Stimulated activated naive CD8-positive, alpha-beta T cell treated with anti-CD3 and anti-CD28 coated beads, Interleukin-15, Interleukin-2, amounts not matched to agents 100 ng/mL and 50 ng/mL, for 24 hours (primary cell): ENCODE data around the gene PIK3CD.
A peak's percentile ranks its signal among the peaks of the same experiment; 100 is the strongest.

Source experiments
- H3K27ac Mint-ChIP-seq: one replicate; pipeline ENCODE4 v1.8.0; 2021; ENCODE audit warnings: mild to moderate bottlenecking, mixed read lengths
- H3K27me3 Mint-ChIP-seq: one replicate; pipeline ENCODE4 v1.8.0; 2021; ENCODE audit warnings: mixed read lengths
- H3K36me3 Mint-ChIP-seq: one replicate; pipeline ENCODE4 v1.8.0; 2021; ENCODE audit warnings: low read depth, mixed read lengths
- H3K4me1 Mint-ChIP-seq: one replicate; pipeline ENCODE4 v1.8.0; 2021; ENCODE audit warnings: low read depth, mixed read lengths
- H3K4me3 Mint-ChIP-seq: one replicate; pipeline ENCODE4 v1.8.0; 2021; ENCODE audit warnings: mild to moderate bottlenecking, mixed read lengths
- H3K9me3 Mint-ChIP-seq: one replicate; pipeline ENCODE4 v1.8.0; 2021; ENCODE audit warnings: mixed read lengths

The PIK3CD gene

GRCh38 chr1:9721606-9722377, 70.3 kb downstream of the PIK3CD start:
- H3K36me3 Mint-ChIP-seq, result peaks cover 62% of the 10 kb centered on the region
- H3K9me3 Mint-ChIP-seq, result no peaks in the 10 kb centered on the region
- no peak overlapping the region for H3K27ac Mint-ChIP-seq
- H3K4me3 Mint-ChIP-seq, result no peak overlapping the region
- H3K27me3 Mint-ChIP-seq, result no peaks in the 10 kb centered on the region
- H3K4me1 Mint-ChIP-seq, result peaks cover 65% of the 10 kb centered on the region

DNA sequence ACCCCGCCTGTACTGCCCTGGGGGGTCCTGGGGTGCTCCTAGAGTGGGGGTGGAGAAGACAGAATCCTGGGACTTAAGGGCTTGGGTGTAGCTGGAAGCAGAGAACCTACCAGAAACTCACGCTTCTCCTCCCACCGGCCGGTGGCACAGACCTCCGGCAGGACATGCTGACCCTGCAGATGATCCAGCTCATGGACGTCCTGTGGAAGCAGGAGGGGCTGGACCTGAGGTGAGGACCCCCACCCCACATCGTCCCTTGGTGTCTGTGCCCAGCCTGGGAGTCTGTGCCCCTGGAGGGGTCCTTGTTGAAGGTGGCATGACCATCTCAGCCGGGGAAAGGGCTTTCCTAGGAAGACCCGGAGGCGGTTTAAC, 70.8 kb downstream of the PIK3CD start:
- peaks cover 64% of the 10 kb centered on the region for H3K4me1 Mint-ChIP-seq

GRCh38 chr1:9723068-9723805, 71.7 kb downstream of the PIK3CD start:
- H3K9me3 Mint-ChIP-seq, result no peaks in the 10 kb centered on the region
- H3K27me3 Mint-ChIP-seq, result no peaks in the 10 kb centered on the region
- peak overlapping the region; percentile 52 for H3K27ac Mint-ChIP-seq
- peaks cover 64% of the 10 kb centered on the region for H3K4me1 Mint-ChIP-seq
- no peak overlapping the region for H3K4me3 Mint-ChIP-seq
- H3K36me3 Mint-ChIP-seq, result peaks cover 66% of the 10 kb centered on the region

More for the DNA sequence above, 70.8 kb downstream of the PIK3CD start:
- Mint-ChIP-seq H3K4me3 (no peak overlapping the region), H3K36me3 (peaks cover 66% of the 10 kb centered on the region), H3K27ac (no peak overlapping the region), H3K9me3 (no peaks in the 10 kb centered on the region), H3K27me3 (no peaks in the 10 kb centered on the region)

DNA sequence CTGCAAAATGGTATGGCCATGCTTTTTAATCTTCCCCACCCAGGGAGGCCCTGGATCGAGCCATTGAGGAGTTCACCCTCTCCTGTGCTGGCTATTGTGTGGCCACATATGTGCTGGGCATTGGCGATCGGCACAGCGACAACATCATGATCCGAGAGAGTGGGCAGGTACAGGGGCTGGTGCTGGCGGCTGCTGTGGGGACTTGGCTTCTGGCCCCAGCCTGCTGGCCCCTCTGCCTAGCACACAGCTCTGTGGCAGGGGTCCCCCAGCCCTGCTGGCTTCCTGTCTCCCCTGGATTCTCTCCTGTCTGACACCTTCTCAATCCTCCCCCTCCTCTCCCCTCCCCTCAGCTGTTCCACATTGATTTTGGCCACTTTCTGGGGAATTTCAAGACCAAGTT, 72.4 kb downstream of the PIK3CD start:
- H3K36me3 Mint-ChIP-seq, result peaks cover 73% of the 10 kb centered on the region
- no peak overlapping the region for H3K27ac Mint-ChIP-seq
- no peaks in the 10 kb centered on the region for H3K9me3 Mint-ChIP-seq
- peaks cover 64% of the 10 kb centered on the region for H3K4me1 Mint-ChIP-seq
- no peak overlapping the region for H3K4me3 Mint-ChIP-seq
- H3K27me3 Mint-ChIP-seq, result no peaks in the 10 kb centered on the region

GRCh38 chr1:9724706-9725476, 73.4 kb downstream of the PIK3CD start:
- Mint-ChIP-seq H3K4me1 (peaks cover 60% of the 10 kb centered on the region), H3K4me3 (no peak overlapping the region), H3K36me3 (peaks cover 72% of the 10 kb centered on the region), H3K9me3 (no peaks in the 10 kb centered on the region), H3K27me3 (no peaks in the 10 kb centered on the region), H3K27ac (no peak overlapping the region)

DNA sequence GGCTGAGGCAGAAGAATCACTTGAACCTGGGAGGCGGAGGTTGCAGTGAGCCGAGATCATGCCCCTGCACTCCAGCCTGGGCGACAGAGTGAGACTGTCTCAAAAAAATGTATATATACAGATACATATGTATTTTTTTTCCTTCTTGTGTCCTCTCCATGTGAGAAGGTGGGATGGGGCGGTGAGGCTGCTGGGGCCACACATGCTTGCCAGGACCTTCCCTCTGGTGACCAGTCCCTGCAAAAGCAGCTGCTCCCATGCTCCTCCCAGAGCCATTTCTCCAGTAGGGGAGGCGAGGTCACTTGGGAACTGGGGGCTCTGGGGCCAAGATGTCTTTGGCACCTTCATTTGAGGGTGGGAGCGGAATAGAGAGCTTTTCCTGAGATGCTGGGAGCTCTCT, 74.9 kb downstream of the PIK3CD start:
- no peak overlapping the region for H3K27ac Mint-ChIP-seq
- no peaks in the 10 kb centered on the region for H3K9me3 Mint-ChIP-seq
- peaks cover 60% of the 10 kb centered on the region for H3K4me1 Mint-ChIP-seq
- no peaks in the 10 kb centered on the region for H3K27me3 Mint-ChIP-seq
- no peak overlapping the region for H3K4me3 Mint-ChIP-seq
- H3K36me3 Mint-ChIP-seq, result peaks cover 80% of the 10 kb centered on the region

GRCh38 chr1:9726905-9727595, 75.5 kb downstream of the PIK3CD start:
- H3K36me3 Mint-ChIP-seq, result peaks cover 81% of the 10 kb centered on the region
- peak overlapping the region; percentile 10 for H3K4me3 Mint-ChIP-seq
- H3K4me1 Mint-ChIP-seq, result peaks cover 62% of the 10 kb centered on the region
- H3K9me3 Mint-ChIP-seq, result no peaks in the 10 kb centered on the region
- no peaks in the 10 kb centered on the region for H3K27me3 Mint-ChIP-seq
- peak overlapping the region; percentile 64 for H3K27ac Mint-ChIP-seq

DNA sequence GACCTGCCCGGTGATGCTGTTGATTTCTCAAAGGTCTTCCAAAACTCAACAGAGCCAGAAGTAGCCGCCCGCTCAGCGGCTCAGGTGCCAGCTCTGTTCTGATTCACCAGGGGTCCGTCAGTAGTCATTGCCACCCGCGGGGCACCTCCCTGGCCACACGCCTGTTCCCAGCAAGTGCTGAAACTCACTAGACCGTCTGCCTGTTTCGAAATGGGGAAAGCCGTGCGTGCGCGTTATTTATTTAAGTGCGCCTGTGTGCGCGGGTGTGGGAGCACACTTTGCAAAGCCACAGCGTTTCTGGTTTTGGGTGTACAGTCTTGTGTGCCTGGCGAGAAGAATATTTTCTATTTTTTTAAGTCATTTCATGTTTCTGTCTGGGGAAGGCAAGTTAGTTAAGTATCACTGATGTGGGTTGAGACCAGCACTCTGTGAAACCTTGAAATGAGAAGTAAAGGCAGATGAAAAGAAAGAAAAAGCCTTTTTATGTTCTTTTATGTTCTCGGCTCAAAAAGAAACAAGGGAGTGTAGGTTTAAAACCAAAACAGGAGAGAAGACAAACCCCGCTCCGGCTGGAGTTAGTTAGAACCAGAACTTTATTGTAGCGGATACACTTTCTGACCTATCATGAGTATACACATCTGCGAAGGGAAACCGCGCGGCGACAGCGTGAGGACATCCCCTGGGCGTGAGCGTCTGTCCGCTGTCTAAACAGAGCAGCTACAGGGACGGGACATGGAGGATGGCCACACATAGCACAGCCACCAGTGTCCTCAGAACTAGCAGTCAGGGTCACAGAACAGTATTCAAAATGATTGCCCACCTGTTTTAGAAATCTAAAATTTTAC, 77.1 kb downstream of the PIK3CD start:
- peaks cover 80% of the 10 kb centered on the region for H3K36me3 Mint-ChIP-seq
- H3K4me3 Mint-ChIP-seq, result peak overlapping the region; percentile 24
- no peaks in the 10 kb centered on the region for H3K9me3 Mint-ChIP-seq
- no peaks in the 10 kb centered on the region for H3K27me3 Mint-ChIP-seq
- H3K4me1 Mint-ChIP-seq, result peaks cover 69% of the 10 kb centered on the region
- H3K27ac Mint-ChIP-seq, result peak overlapping the region; percentile 64

DNA sequence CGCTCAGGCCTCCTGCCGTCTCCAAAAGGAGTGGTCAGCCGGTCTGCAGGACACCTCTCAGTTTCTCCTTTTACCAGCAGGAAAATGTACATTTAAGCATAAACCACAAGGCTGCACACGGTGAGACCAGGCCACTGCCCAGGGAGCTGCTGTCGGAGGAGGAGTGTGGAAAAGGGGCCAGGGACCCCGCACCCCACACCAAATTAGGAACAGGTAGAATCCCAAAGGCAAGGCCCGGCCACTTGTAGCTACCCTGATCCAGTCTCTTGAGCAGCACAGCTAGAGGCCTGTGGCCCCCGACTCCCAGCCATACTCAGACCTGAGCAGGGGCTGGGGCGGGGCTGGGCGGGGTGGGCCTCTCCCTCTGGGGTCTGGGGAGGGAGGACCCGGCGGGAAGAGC, 78.0 kb downstream of the PIK3CD start:
- Mint-ChIP-seq H3K27me3 (no peaks in the 10 kb centered on the region), H3K4me1 (peaks cover 62% of the 10 kb centered on the region), H3K36me3 (peaks cover 77% of the 10 kb centered on the region), H3K4me3 (no peak overlapping the region), H3K9me3 (no peaks in the 10 kb centered on the region), H3K27ac (peak overlapping the region; percentile 64)

GRCh38 chr1:9730096-9730901, 78.8 kb downstream of the PIK3CD start:
- H3K27ac Mint-ChIP-seq, result peak overlapping the region; percentile 75
- H3K9me3 Mint-ChIP-seq, result no peaks in the 10 kb centered on the region
- H3K36me3 Mint-ChIP-seq, result peaks cover 73% of the 10 kb centered on the region
- H3K4me1 Mint-ChIP-seq, result peaks cover 56% of the 10 kb centered on the region
- peak overlapping the region; percentile 51 for H3K4me3 Mint-ChIP-seq
- H3K27me3 Mint-ChIP-seq, result no peaks in the 10 kb centered on the region

DNA sequence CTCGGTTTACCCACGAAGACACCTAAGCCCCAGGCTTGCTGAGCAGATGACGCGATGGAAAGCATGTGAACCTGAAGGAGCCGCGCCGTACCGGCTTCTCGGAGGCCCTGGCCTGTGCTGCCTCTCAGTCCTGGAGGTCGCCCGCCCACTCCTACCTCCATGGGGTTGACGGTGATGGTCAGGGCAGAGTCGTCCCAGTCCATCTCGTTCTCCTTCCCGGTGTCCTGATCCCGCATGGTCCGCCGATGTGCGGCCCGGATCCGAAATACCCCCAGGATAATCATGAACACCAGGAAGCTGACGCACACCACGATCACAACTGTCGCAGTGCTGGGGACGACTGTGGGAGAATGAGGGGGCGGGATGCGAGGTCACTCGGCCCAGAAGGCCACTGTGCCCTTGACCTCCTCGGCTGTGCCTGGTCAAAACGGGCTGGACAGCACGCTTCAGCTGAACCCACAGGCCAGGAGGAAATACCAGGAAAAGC, 79.6 kb downstream of the PIK3CD start:
- H3K9me3 Mint-ChIP-seq, result no peaks in the 10 kb centered on the region
- H3K4me3 Mint-ChIP-seq, result peak overlapping the region; percentile 51
- peak overlapping the region; percentile 31 for H3K27ac Mint-ChIP-seq
- peaks cover 56% of the 10 kb centered on the region for H3K4me1 Mint-ChIP-seq
- H3K27me3 Mint-ChIP-seq, result no peaks in the 10 kb centered on the region
- peaks cover 73% of the 10 kb centered on the region for H3K36me3 Mint-ChIP-seq

- Mint-ChIP-seq H3K27ac (peak overlapping the region; percentile 68), H3K4me1 (peaks cover 56% of the 10 kb centered on the region), H3K9me3 (no peaks in the 10 kb centered on the region), H3K4me3 (peak overlapping the region; percentile 19), H3K36me3 (peaks cover 70% of the 10 kb centered on the region), H3K27me3 (no peaks in the 10 kb centered on the region)
Measured at GRCh38 chr1:9731561-9731960, 80.0 kb downstream of the PIK3CD start.
